GM21619 (cell line): Measurements from ENCODE around the gene USO1.
"Not testable (repeated sequence)": the region's sequence is repeated elsewhere in the genome, so short reads cannot be mapped to it uniquely, and the experiment has no call there.

Experiments used
- ATAC-seq: cut with Tn5 transposase; IDR thresholded peaks from one replicate; pipeline ENCODE4 v1.9.1; 2021; ENCODE audit not compliant: unreplicated experiment

USO1 gene

GRCh38 chr4:75745721-75746199 is 21.4 kb downstream of the USO1 start:
- no peak for ATAC-seq

- no peak for ATAC-seq
Observed at GRCh38 chr4:75752637-75753036, 28.3 kb downstream of the USO1 start.

GRCh38 chr4:75769036-75769435 is 44.7 kb downstream of the USO1 start:
- ATAC-seq = no peak

- no peak for ATAC-seq
Observed at GRCh38 chr4:75771607-75772006, 47.2 kb downstream of the USO1 start.

- no peak for ATAC-seq
Observed at GRCh38 chr4:75777589-75777988, 53.2 kb downstream of the USO1 start.

GRCh38 chr4:75779105-75779757 is 54.9 kb downstream of the USO1 start:
- ATAC-seq = peak; percentile 72

- no peak for ATAC-seq
Observed at GRCh38 chr4:75781305-75781704, 56.9 kb downstream of the USO1 start.

- peak; percentile 71 for ATAC-seq
Observed at GRCh38 chr4:75786526-75786925, 62.1 kb downstream of the USO1 start.

GRCh38 chr4:75786938-75787337 is 62.6 kb downstream of the USO1 start:
- ATAC-seq = peak; percentile 19

GRCh38 chr4:75790024-75790423 is 65.6 kb downstream of the USO1 start:
- ATAC-seq = no peak

- ATAC-seq = no peak
Observed at GRCh38 chr4:75800972-75801371, 76.6 kb downstream of the USO1 start.

- ATAC-seq = not testable (repeated sequence)
Observed at GRCh38 chr4:75806035-75806434, 81.7 kb downstream of the USO1 start.

GRCh38 chr4:75817901-75818300 is 93.5 kb downstream of the USO1 start:
- ATAC-seq = no peak

- no peak for ATAC-seq
Observed at GRCh38 chr4:75819121-75819520, 94.7 kb downstream of the USO1 start.

- ATAC-seq = no peak
Observed at GRCh38 chr4:75820197-75820596, 95.8 kb downstream of the USO1 start.

- ATAC-seq = no peak
Observed at GRCh38 chr4:75820676-75821075, 96.3 kb downstream of the USO1 start.

- ATAC-seq = no peak
Observed at GRCh38 chr4:75821216-75821615, 96.8 kb downstream of the USO1 start.

- no peak for ATAC-seq
Observed at GRCh38 chr4:75821966-75822365, 97.6 kb downstream of the USO1 start.

- ATAC-seq = no peak
Observed at GRCh38 chr4:75822416-75822815, 98.0 kb downstream of the USO1 start.

GRCh38 chr4:75823812-75824211 is 99.4 kb downstream of the USO1 start:
- ATAC-seq = no peak

- ATAC-seq = no peak
Observed at GRCh38 chr4:75830906-75831305, 106.5 kb downstream of the USO1 start.

- ATAC-seq = no peak
Observed at GRCh38 chr4:75831856-75832405, 107.6 kb downstream of the USO1 start.
